ENCODE data around the gene NLRC4. TPM values are rescaled to one million over a fixed set of nuclear protein-coding genes. Genes with fewer than 3 reads are reported as not detected.

NLRC4 gene
- total and polyA plus RNA-seq, 7 donors: 0.16 to 0.75 (median 0.30) TPM

DNA sequence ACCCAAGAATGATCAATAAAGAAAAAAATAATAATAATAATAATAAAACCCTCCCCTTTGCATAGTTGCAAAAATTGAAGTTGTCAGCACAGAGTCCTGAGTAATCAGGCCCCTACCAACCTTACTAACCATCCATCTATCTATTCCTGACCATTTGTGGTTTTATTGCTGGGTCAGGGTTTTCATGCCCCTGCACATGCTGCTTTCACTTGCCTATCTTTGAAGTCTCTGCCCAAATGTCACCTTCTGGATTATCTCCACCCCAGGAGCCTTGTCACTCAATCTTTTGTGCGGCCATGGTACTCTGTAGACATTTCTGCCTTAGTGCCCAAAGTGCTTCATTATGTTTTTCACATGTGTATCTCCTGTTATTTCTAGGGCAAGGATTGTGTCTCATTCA, 63.9 kb downstream of the NLRC4 start:
- intact Hi-C loops (cut with DNase I): no loop called here
- no peak overlapping the region for H3K4me3 ChIP-seq
- DNase-seq (no peak), ATAC-seq (no peak)
- no peaks in the 10 kb centered on the region for H3K27me3 ChIP-seq (ENCODE audit: insufficient read depth in 3 of 3, low read length in 2 of 3)
- TF ChIP-seq, protein P1, sequence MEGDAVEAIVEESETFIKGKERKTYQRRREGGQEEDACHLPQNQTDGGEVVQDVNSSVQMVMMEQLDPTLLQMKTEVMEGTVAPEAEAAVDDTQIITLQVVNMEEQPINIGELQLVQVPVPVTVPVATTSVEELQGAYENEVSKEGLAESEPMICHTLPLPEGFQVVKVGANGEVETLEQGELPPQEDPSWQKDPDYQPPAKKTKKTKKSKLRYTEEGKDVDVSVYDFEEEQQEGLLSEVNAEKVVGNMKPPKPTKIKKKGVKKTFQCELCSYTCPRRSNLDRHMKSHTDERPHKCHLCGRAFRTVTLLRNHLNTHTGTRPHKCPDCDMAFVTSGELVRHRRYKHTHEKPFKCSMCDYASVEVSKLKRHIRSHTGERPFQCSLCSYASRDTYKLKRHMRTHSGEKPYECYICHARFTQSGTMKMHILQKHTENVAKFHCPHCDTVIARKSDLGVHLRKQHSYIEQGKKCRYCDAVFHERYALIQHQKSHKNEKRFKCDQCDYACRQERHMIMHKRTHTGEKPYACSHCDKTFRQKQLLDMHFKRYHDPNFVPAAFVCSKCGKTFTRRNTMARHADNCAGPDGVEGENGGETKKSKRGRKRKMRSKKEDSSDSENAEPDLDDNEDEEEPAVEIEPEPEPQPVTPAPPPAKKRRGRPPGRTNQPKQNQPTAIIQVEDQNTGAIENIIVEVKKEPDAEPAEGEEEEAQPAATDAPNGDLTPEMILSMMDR (IDR thresholded peaks at IDR 0.05): no peak
- peaks cover 3 to 75% of the 10 kb centered on the region in 2 donors for H3K36me3 ChIP-seq (ENCODE audit: insufficient read depth in 1 of 2, low read depth in 1 of 2)
- H3K27ac ChIP-seq: no peak overlapping the region
- WGBS, 3 donors: 78 to 81% (median 79%) methylated on average over 1 of the region's 1 CpG
- peaks cover 5% of the 10 kb centered on the region for H3K4me1 ChIP-seq
- no peaks in the 10 kb centered on the region for H3K9me3 ChIP-seq

DNA sequence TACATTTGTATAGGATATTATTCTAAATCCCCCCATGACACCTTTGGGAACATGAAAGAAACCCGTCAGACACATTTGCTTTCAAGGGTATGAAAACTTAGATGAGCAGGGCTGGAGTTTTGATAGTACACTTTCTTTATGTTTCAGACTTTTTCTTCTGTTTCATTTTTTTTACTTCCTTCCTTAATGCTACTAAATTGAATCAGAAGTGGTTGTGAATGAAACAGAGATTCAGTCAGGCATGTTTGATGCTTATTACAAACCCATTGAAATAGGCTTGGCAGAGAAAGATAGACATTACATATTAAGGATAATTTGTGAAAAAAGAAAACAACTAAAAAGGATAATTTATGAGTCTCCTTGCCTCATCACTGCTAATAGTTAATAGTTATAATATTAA, 72.3 kb downstream of the NLRC4 start:
- ATAC-seq (no peak), DNase-seq (no peak)
- 85 to 89% (median 88%) methylated on average over 1 of the region's 1 CpG for WGBS, 3 donors
- no peaks in the 10 kb centered on the region for H3K4me1 ChIP-seq
- no peaks in the 10 kb centered on the region for H3K27me3 ChIP-seq (ENCODE audit: insufficient read depth in 3 of 3, low read length in 2 of 3)
- no peak overlapping the region for H3K27ac ChIP-seq
- intact Hi-C loops (cut with DNase I): no loop called here
- H3K4me3 ChIP-seq: no peak overlapping the region
- H3K36me3 ChIP-seq (ENCODE audit: insufficient read depth in 1 of 2, low read depth in 1 of 2): peaks cover 0 to 53% of the 10 kb centered on the region in 2 donors
- H3K9me3 ChIP-seq: no peaks in the 10 kb centered on the region
- TF ChIP-seq, protein P1 (IDR thresholded peaks at IDR 0.05): no peak

DNA sequence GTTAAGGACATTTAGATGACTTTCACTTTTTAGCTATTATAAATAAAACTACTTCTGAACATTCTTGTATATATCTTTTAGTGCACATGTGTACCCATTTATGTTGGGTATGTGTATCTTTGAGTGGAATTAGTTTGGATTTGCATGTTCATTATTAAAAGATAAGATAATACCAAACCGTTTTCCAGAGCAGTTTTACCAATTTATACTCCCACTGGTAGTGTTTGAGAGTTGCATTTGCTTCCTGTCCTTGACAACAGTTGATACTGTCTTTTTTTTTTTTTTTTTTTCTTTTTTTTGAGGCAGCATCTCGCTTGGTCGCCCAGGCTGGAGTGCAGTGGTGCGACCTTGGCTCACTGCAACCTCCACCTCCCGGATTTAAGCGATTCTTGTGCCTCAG, 75.7 kb downstream of the NLRC4 start:
- Histone ChIP-seq H3K27me3 (ENCODE audit: insufficient read depth in 3 of 3, low read length in 2 of 3) (no peaks in the 10 kb centered on the region), H3K4me1 (no peaks in the 10 kb centered on the region), H3K9me3 (no peaks in the 10 kb centered on the region), H3K27ac (no peak overlapping the region), H3K36me3 (ENCODE audit: insufficient read depth in 1 of 2, low read depth in 1 of 2) (peaks cover 0 to 60% of the 10 kb centered on the region in 2 donors), H3K4me3 (no peak overlapping the region)
- 86 to 96% (median 90%) methylated on average over 6 of the region's 6 CpGs for WGBS, 3 donors
- ATAC-seq (no peak), DNase-seq (no peak)
- TF ChIP-seq, protein P1 (IDR thresholded peaks at IDR 0.05): no peak
- intact Hi-C loops (cut with DNase I): no loop called here

DNA sequence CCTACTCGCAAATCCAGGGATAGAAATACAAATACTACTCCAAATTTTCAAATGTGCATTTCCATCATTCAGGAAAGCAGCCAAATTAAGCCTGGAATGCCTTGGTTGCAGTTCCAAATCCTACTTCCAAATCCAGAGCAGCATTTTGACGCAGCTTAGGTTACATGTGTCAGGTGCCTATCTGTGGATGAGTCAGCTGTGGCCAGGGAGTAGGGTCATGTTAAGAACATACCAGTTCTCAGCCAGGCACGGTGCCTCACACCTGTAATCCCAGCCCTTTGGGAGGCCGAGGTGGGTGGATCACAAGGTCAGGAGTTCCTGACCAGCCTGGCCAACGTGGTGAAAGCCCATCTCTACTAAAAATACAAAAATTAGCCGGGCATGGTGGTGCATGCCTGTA, 82.0 kb downstream of the NLRC4 start:
- Histone ChIP-seq H3K36me3 (ENCODE audit: insufficient read depth in 1 of 2, low read depth in 1 of 2) (peaks cover 6 to 77% of the 10 kb centered on the region in 2 donors), H3K27ac (no peak overlapping the region), H3K9me3 (no peaks in the 10 kb centered on the region), H3K27me3 (ENCODE audit: insufficient read depth in 3 of 3, low read length in 2 of 3) (no peaks in the 10 kb centered on the region), H3K4me1 (peaks cover 4% of the 10 kb centered on the region), H3K4me3 (no peak overlapping the region)
- intact Hi-C loops (cut with DNase I): no loop called here
- DNase-seq (no peak), ATAC-seq (peak; percentile 57 to 86 (median 77))
- TF ChIP-seq, protein P1 (IDR thresholded peaks at IDR 0.05): no peak
- WGBS, 3 donors: 35 to 62% (median 51%) methylated on average over 6 of the region's 6 CpGs

Other genes starting within 250 kb of the NLRC4 start
- gene DPY30, start 225.1 kb downstream of the NLRC4 start, total RNA-seq: 10 to 100 TPM; 28.6 to 44.4 (median 34.2) TPM
- 10 to 100 TPM; 30.2 to 76.9 (median 60.5) TPM for gene DPY30, start 225.1 kb downstream of the NLRC4 start, polyA plus RNA-seq
- 10 to 100 TPM; 12.4 to 21.3 (median 16.6) TPM for gene SPAST, start 201.3 kb downstream of the NLRC4 start, total RNA-seq
- gene SPAST, start 201.3 kb downstream of the NLRC4 start, polyA plus RNA-seq: 10 to 100 TPM in 1 of 3 donors, 1 to 10 TPM in 2; 5.9 to 24.8 (median 8.4) TPM
- gene SLC30A6, start 99.0 kb downstream of the NLRC4 start, total RNA-seq: 10 to 100 TPM; 11.6 to 19.3 (median 14.4) TPM
- 10 to 100 TPM in 2 of 3 donors, 1 to 10 TPM in 1; 6.2 to 32.1 (median 12.9) TPM for gene SLC30A6, start 99.0 kb downstream of the NLRC4 start, polyA plus RNA-seq
- 10 to 100 TPM; 38.3 to 62.0 (median 43.5) TPM for gene YIPF4, start 13.0 kb upstream of the NLRC4 start, total RNA-seq
- gene YIPF4, start 13.0 kb upstream of the NLRC4 start, polyA plus RNA-seq: 10 to 100 TPM; 17.9 to 44.7 (median 25.4) TPM
- 10 to 100 TPM; 38.1 to 66.7 (median 43.5) TPM for gene BIRC6, start 92.1 kb upstream of the NLRC4 start, total RNA-seq
- gene BIRC6, start 92.1 kb upstream of the NLRC4 start, polyA plus RNA-seq: 10 to 100 TPM; 11.1 to 20.9 (median 13.8) TPM

All from psoas muscle (tissue), 8 donors.